GM12873 (cell line): ENCODE measurements around the gene NR2F1.

Experiments used
- CTCF ChIP-seq: IDR thresholded peaks from 2 replicates; pipeline ENCODE4 v1.5.1; 2012; ENCODE audit warnings: low read depth, mild to moderate bottlenecking, moderate library complexity, low read length, control low read depth; ENCODE audit not compliant: insufficient read depth; ENCODE audit errors: missing control alignments

Gene NR2F1

GRCh38 chr5:93623153-93623552, 40.1 kb downstream of the NR2F1 start:
- TF ChIP-seq CTCF, result no peak

- TF ChIP-seq CTCF, result no peak
Measured at GRCh38 chr5:93626801-93627200, 43.8 kb downstream of the NR2F1 start.

DNA sequence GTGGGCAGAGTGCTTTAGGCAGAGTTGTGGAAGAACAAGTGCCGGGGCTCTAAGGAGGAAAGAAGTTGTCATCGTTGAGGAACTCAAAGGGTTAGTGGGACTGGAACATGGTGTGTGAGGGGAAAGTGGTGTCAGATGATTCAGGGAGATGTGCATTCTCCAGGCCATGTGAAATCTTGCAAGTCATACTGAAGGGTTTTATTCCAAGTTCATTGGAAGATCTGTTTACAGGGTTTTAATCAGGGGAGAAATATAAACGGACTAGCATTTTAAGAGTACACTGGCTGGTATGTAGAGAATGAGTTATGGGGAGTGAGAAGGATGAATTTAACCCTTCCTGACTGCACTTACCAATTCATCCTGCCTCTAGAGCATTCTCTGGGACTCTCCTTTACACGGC, 49.3 kb downstream of the NR2F1 start:
- TF ChIP-seq CTCF, result no peak

- no peak for TF ChIP-seq CTCF
Measured at GRCh38 chr5:93635991-93636390, 53.0 kb downstream of the NR2F1 start.

DNA sequence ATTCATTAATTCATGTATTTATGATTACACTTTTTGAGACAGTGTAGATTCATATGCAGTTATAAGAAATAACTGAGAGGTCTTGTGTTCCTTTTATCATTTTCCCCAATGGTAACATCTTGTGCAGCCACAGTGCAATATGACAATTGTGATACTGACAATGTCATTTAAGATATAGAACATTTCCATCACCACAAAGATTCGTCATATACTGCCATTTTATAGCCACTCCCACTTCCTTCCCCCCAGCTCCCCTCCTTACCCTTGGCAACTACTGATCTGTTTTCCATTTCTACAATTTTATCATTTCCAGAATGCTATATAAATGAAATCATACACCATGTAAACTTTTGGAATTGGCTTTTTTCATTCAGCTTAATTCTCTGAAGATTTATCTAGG, 53.8 kb downstream of the NR2F1 start:
- TF ChIP-seq CTCF, result no peak

GRCh38 chr5:93637697-93638096, 54.7 kb downstream of the NR2F1 start:
- no peak for TF ChIP-seq CTCF

- TF ChIP-seq CTCF, result no peak
Measured at GRCh38 chr5:93642526-93642925, 59.5 kb downstream of the NR2F1 start.
